Measurements from ENCODE around the gene TMEM156. TPM values are rescaled to one million over a fixed set of nuclear protein-coding genes. Genes with fewer than 3 reads are reported as not detected.

Gene TMEM156
- total RNA-seq, 2 experiments from 2014 or later = 18.4 TPM

DNA sequence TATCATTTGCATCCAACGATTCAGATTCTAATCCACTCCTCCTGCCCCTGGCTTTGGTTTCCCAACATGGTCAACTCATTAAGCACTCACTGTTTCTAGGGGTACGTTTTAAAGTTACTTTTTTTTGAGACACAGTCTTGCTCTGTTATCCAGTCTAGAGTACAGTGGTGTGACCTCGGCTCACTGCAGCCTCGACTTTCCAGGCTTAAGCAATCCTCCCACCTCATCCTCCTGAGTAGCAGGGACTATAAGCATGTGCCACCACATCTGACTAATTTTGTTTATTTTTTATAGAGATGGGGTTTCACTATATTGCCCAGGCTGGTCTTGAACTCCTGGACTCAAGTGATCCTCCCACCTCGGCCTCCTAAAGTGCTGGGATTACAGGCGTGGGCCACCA is 48.9 kb downstream of the TMEM156 start:
- Histone ChIP-seq H3K27ac (ENCODE audit: low read depth in 1 of 2, low read length in 2 of 2) (no peak overlapping the region), H3K4me3 (ENCODE audit: low read length) (no peak overlapping the region), H3K27me3 (ENCODE audit: control insufficient read depth in 1 of 2, insufficient read depth in 2 of 2, low read length in 2 of 2) (no peaks in the 10 kb centered on the region), H3K4me1 (ENCODE audit: insufficient read depth, low read length) (peaks cover 11% of the 10 kb centered on the region), H3K36me3 (ENCODE audit: insufficient read depth, low read length) (peaks cover 18% of the 10 kb centered on the region), H3K9me3 (ENCODE audit: control insufficient read depth in 1 of 2, insufficient read depth in 1 of 2, low read length in 2 of 2) (no peaks in the 10 kb centered on the region)
- DNase-seq (no peak), ATAC-seq (ENCODE audit: poor library complexity) (no peak)
- ChIA-PET POLR2A (no interaction called here), CTCF (interaction anchor here (0.6 kb wide), 1 partner anchor 31 kb away, joined by 3 read pairs; no protein-coding TSS in a partner anchor)
- Mint-ChIP-seq H3K9me3 (no peaks in the 10 kb centered on the region), H3K4me3 (no peak overlapping the region), H3K27me3 (no peaks in the 10 kb centered on the region), H3K36me3 (ENCODE audit: low read depth) (peaks cover 68% of the 10 kb centered on the region), H3K27ac (no peak overlapping the region), H3K4me1 (ENCODE audit: low read depth) (peaks cover 49% of the 10 kb centered on the region)
- intact Hi-C loops (cut with DNase I, micrococcal nuclease) = no loop called here
- TF ChIP-seq, protein P1, sequence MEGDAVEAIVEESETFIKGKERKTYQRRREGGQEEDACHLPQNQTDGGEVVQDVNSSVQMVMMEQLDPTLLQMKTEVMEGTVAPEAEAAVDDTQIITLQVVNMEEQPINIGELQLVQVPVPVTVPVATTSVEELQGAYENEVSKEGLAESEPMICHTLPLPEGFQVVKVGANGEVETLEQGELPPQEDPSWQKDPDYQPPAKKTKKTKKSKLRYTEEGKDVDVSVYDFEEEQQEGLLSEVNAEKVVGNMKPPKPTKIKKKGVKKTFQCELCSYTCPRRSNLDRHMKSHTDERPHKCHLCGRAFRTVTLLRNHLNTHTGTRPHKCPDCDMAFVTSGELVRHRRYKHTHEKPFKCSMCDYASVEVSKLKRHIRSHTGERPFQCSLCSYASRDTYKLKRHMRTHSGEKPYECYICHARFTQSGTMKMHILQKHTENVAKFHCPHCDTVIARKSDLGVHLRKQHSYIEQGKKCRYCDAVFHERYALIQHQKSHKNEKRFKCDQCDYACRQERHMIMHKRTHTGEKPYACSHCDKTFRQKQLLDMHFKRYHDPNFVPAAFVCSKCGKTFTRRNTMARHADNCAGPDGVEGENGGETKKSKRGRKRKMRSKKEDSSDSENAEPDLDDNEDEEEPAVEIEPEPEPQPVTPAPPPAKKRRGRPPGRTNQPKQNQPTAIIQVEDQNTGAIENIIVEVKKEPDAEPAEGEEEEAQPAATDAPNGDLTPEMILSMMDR (IDR thresholded peaks at IDR 0.05) = no peak

DNA sequence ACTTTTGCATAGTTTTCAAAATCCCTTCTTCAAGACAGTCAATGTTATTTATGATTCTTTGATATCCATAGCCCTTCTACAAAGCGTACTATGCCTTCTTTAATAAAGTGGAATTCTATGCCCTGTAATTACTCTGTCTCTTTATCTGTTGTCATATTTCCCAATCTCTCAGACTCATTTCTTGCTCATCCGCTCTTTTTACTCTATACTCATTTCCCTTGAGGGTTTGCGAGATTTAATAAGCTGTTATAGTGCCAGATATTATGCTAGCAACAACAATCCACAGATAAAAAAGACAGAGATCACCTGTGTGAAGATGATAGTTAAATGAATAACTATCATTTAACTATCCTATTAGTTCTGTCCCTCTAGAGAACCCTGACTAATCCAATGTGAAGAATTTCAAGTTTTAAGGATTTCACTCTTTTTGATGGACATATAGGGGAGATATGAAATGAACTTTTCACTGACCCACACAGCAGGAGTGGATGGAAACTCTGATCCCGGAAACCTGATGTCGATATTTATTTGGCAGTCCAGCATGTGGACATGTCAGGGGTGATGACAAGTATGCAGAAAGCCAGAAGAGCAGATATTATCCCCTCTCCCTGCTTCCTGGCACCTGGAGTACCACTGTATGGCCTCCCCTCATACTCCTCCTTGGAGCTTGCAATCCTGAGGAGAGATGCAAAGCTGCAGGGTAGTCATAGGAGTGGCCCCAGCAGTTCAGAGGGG is 49.7 kb downstream of the TMEM156 start:
- Mint-ChIP-seq H3K4me1 (ENCODE audit: low read depth) (peaks cover 43% of the 10 kb centered on the region), H3K9me3 (no peaks in the 10 kb centered on the region), H3K4me3 (no peak overlapping the region), H3K27me3 (no peaks in the 10 kb centered on the region), H3K36me3 (ENCODE audit: low read depth) (peaks cover 67% of the 10 kb centered on the region), H3K27ac (no peak overlapping the region)
- H3K27me3 ChIP-seq (ENCODE audit: control insufficient read depth in 1 of 2, insufficient read depth in 2 of 2, low read length in 2 of 2) = no peaks in the 10 kb centered on the region
- H3K4me3 ChIP-seq (ENCODE audit: low read length) = no peak overlapping the region
- H3K4me1 ChIP-seq (ENCODE audit: insufficient read depth, low read length) = peaks cover 11% of the 10 kb centered on the region
- POLR2A ChIA-PET = interaction anchor here (1.3 kb wide), 1 partner anchor 48 kb away, joined by 3 read pairs; no protein-coding TSS in a partner anchor
- ATAC-seq (ENCODE audit: poor library complexity) = no peak
- DNase-seq = no peak
- CTCF ChIA-PET = interaction anchor here (0.6 kb wide), 1 partner anchor 32 kb away, joined by 3 read pairs; no protein-coding TSS in a partner anchor
- intact Hi-C loops (cut with DNase I, micrococcal nuclease) = no loop called here
- peaks cover 18% of the 10 kb centered on the region for H3K36me3 ChIP-seq (ENCODE audit: insufficient read depth, low read length)
- TF ChIP-seq, protein P1 (IDR thresholded peaks at IDR 0.05) = no peak
- no peaks in the 10 kb centered on the region for H3K9me3 ChIP-seq (ENCODE audit: control insufficient read depth in 1 of 2, insufficient read depth in 1 of 2, low read length in 2 of 2)
- H3K27ac ChIP-seq (ENCODE audit: low read depth in 1 of 2, low read length in 2 of 2) = no peak overlapping the region

DNA sequence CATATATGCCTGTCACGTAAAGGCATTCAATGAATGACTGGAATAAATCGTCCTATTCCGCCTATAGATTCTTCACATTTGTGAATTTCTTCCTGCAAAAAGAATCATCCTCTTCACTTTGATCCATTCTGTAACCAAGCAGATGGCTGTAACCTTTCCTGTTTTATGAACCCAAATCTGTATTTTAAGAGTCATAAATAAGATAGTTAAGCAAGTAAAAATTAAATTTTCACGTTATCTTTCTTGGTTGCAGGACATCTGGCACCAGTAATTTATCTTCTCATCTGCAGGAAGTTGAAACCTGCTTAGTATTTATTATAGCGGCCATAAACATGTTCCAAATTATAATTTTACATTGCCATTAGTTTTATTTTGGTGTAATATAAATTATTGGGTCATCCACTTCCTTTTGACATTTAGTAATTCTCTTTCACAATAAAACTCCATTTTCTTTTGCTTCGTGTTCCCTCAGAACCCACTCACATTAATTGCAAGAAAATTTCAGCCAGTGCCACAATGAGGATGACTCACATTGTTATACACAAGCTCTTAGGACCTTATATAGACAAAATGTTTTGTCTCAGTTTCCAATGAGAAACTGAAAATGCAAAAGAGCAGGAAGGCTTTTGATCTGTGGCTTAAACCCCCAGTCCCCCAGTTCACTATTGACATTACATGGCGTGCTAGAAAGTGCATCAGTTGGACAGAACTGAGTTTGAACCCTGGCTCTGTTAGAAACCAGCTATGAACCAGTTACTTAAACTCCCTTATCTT is 51.1 kb downstream of the TMEM156 start:
- no peak overlapping the region for H3K4me3 ChIP-seq (ENCODE audit: low read length)
- no peak overlapping the region for H3K27ac Mint-ChIP-seq
- ChIA-PET POLR2A (no interaction called here), CTCF (no interaction called here)
- H3K36me3 ChIP-seq (ENCODE audit: insufficient read depth, low read length) = peaks cover 21% of the 10 kb centered on the region
- H3K4me1 Mint-ChIP-seq (ENCODE audit: low read depth) = peaks cover 35% of the 10 kb centered on the region
- TF ChIP-seq, protein P1 (IDR thresholded peaks at IDR 0.05) = no peak
- ATAC-seq (ENCODE audit: poor library complexity) (no peak), DNase-seq (peak in 1 of 14 experiments; percentile 17)
- intact Hi-C loops (cut with DNase I, micrococcal nuclease) = no loop called here
- H3K4me1 ChIP-seq (ENCODE audit: insufficient read depth, low read length) = peaks cover 7% of the 10 kb centered on the region
- H3K27me3 ChIP-seq (ENCODE audit: control insufficient read depth in 1 of 2, insufficient read depth in 2 of 2, low read length in 2 of 2) = no peaks in the 10 kb centered on the region
- no peak overlapping the region for H3K4me3 Mint-ChIP-seq
- H3K36me3 Mint-ChIP-seq (ENCODE audit: low read depth) = peaks cover 61% of the 10 kb centered on the region
- H3K27me3 Mint-ChIP-seq = no peaks in the 10 kb centered on the region
- H3K9me3 Mint-ChIP-seq = no peaks in the 10 kb centered on the region
- no peaks in the 10 kb centered on the region for H3K9me3 ChIP-seq (ENCODE audit: control insufficient read depth in 1 of 2, insufficient read depth in 1 of 2, low read length in 2 of 2)
- no peak overlapping the region for H3K27ac ChIP-seq (ENCODE audit: low read depth in 1 of 2, low read length in 2 of 2)
